Bronchial epithelial cell (primary cell): ENCODE measurements around the gene CACNA1F. TPM values are rescaled to one million over a fixed set of nuclear protein-coding genes. Genes with fewer than 3 reads are reported as not detected.

ENCODE experiments used
- DNase-seq: peaks from one replicate; pipeline ENCODE4 v3.0.0-alpha.2; 2010; ENCODE audit warnings: low read depth
- FAIRE-seq: peaks from 2 replicates; lab custom pipeline; 2011; peaks lifted over from hg19 to GRCh38; lab: Jason Lieb, UNC
- H3K27me3 ChIP-seq: 2 replicates; pipeline ENCODE4 v1.5.1; 2011; ENCODE audit warnings: low read length; ENCODE audit not compliant: control insufficient read depth, insufficient read depth
- H3K36me3 ChIP-seq: 2 replicates; pipeline ENCODE4 v1.5.1; 2011; ENCODE audit warnings: low read length; ENCODE audit not compliant: control insufficient read depth, insufficient read depth
- H3K4me3 ChIP-seq: 2 replicates; pipeline ENCODE4 v1.5.1; 2011; ENCODE audit warnings: mild to moderate bottlenecking, low read depth, low read length, control low read depth
- CTCF ChIP-seq: IDR thresholded peaks from 2 replicates; pipeline ENCODE4 v1.5.1; 2011; ENCODE audit warnings: mild to moderate bottlenecking, moderate library complexity, low read length, control low read depth, inconsistent platforms; ENCODE audit not compliant: insufficient read depth, severe bottlenecking
- total RNA-seq: library from RNA; depleted of rRNA; stranded (reverse); fragments of >200 nt; gene quantifications from 2 replicates; pipeline ENCODE4 v1.2.1, GENCODE V29; 2014

The CACNA1F gene
- total RNA-seq, 1 donor from 2014 or later: under 0.01 TPM

GRCh38 chrX:49257074-49257790, 24.1 kb upstream of the CACNA1F start:
- Histone ChIP-seq H3K27me3 (no peaks in the 10 kb centered on the region), H3K36me3 (no peaks in the 10 kb centered on the region), H3K4me3 (no peak overlapping the region)
- DNase-seq (no peak), FAIRE-seq (no peak)
- TF ChIP-seq CTCF: no peak

- TF ChIP-seq CTCF: no peak
- DNase-seq (no peak), FAIRE-seq (no peak)
- H3K4me3 ChIP-seq: no peak overlapping the region
- H3K36me3 ChIP-seq: no peaks in the 10 kb centered on the region
- no peaks in the 10 kb centered on the region for H3K27me3 ChIP-seq
Measured at GRCh38 chrX:49256268-49256995, 23.3 kb upstream of the CACNA1F start.

- Histone ChIP-seq H3K4me3 (no peak overlapping the region), H3K36me3 (no peaks in the 10 kb centered on the region), H3K27me3 (no peaks in the 10 kb centered on the region)
- no peak for DNase-seq
- FAIRE-seq: no peak
- no peak for TF ChIP-seq CTCF
Measured at GRCh38 chrX:49254639-49255038, 21.5 kb upstream of the CACNA1F start.

- H3K27me3 ChIP-seq: no peaks in the 10 kb centered on the region
- TF ChIP-seq CTCF: no peak
- FAIRE-seq (no peak), DNase-seq (no peak)
- peaks cover 2% of the 10 kb centered on the region for H3K36me3 ChIP-seq
- no peak overlapping the region for H3K4me3 ChIP-seq
Measured at GRCh38 chrX:49251325-49251724, 18.2 kb upstream of the CACNA1F start.

GRCh38 chrX:49250578-49250977, 17.4 kb upstream of the CACNA1F start:
- H3K4me3 ChIP-seq: no peak overlapping the region
- H3K27me3 ChIP-seq: no peaks in the 10 kb centered on the region
- peaks cover 2% of the 10 kb centered on the region for H3K36me3 ChIP-seq
- DNase-seq (no peak), FAIRE-seq (no peak)
- no peak for TF ChIP-seq CTCF
